CD4-positive, CD25-positive, alpha-beta regulatory T cell (primary cell): ENCODE results near the gene ZNF32. TPM values are rescaled to one million over a fixed set of nuclear protein-coding genes. Genes with fewer than 3 reads are reported as not detected.

Experiments used
- ATAC-seq, 2 donors: fragments of 150-1000 bp; cut with Tn5 transposase; one replicate each; pipeline ENCODE4 v1.10.0; 2021; ENCODE audit warnings: low read depth in 2 of 2, moderate number of reproducible peaks in 2 of 2, moderate library complexity in 1 of 2
- DNase-seq, 3 donors: peaks; one replicate each; pipeline versions ENCODE4 v3.0.0 to v3.0.0-alpha.2; 2012 to 2022; ENCODE audit warnings: mixed read lengths in 1 of 3
- H3K27ac ChIP-seq: one replicate; pipeline ENCODE4 v1.7.0; 2013; ENCODE audit warnings: mild to moderate bottlenecking, low read length; ENCODE audit not compliant: insufficient read depth, poor library complexity, severe bottlenecking
- H3K27me3 ChIP-seq: one replicate; pipeline ENCODE4 v1.7.0; 2013; ENCODE audit warnings: low read length; ENCODE audit not compliant: control insufficient read depth, insufficient read depth
- H3K36me3 ChIP-seq: one replicate; pipeline ENCODE4 v1.7.0; 2013; ENCODE audit warnings: mild to moderate bottlenecking, low read length, moderate library complexity; ENCODE audit not compliant: control insufficient read depth, insufficient read depth
- H3K4me1 ChIP-seq: 2 replicates; pipeline ENCODE4 v1.7.0; 2013; ENCODE audit warnings: mild to moderate bottlenecking, low read length; ENCODE audit not compliant: insufficient read depth, control insufficient read depth, poor library complexity, severe bottlenecking
- H3K4me3 ChIP-seq: one replicate; pipeline ENCODE4 v1.7.0; 2013; ENCODE audit warnings: low read depth, mild to moderate bottlenecking, low read length, moderate library complexity
- H3K9me3 ChIP-seq, 2 experiments: 1 replicate in 1 of 2; 2 replicates in 1 of 2; pipeline ENCODE4 v1.7.0; 2013; ENCODE audit warnings: low read length in 2 of 2, mild to moderate bottlenecking in 1 of 2, moderate library complexity in 1 of 2; ENCODE audit not compliant: control insufficient read depth in 2 of 2
- H3K27ac Mint-ChIP-seq, 3 donors: one replicate each; pipeline ENCODE4 v1.8.0; 2020 to 2022; ENCODE audit warnings: mild to moderate bottlenecking in 3 of 3, mixed read lengths in 3 of 3, moderate library complexity in 2 of 3
- H3K27me3 Mint-ChIP-seq: one replicate; pipeline ENCODE4 v1.8.0; 2022; ENCODE audit warnings: mild to moderate bottlenecking, mixed read lengths
- H3K36me3 Mint-ChIP-seq: one replicate; pipeline ENCODE4 v1.8.0; 2020; ENCODE audit warnings: mixed read lengths
- H3K4me1 Mint-ChIP-seq, 4 donors: one replicate each; pipeline ENCODE4 v1.8.0; 2020 to 2022; ENCODE audit warnings: mixed read lengths in 4 of 4, mild to moderate bottlenecking in 1 of 4
- H3K4me3 Mint-ChIP-seq, 4 donors: one replicate each; pipeline ENCODE4 v1.8.0; 2020 to 2022; ENCODE audit warnings: mild to moderate bottlenecking in 4 of 4, mixed read lengths in 4 of 4, moderate library complexity in 3 of 4
- H3K9me3 Mint-ChIP-seq, 7 donors: one replicate each; pipeline ENCODE4 v1.8.0; 2020 to 2022; ENCODE audit warnings: mixed read lengths in 7 of 7, mild to moderate bottlenecking in 3 of 7, moderate library complexity in 2 of 7
- polyA plus RNA-seq, 4 donors: library from polyadenylated mRNA; unstranded; fragments of 300-500 nt; fragmentation: Illumina TruSeq; gene quantifications; one replicate each; pipeline ENCODE4 v1.2.3, GENCODE V29; 2021
- total RNA-seq: library from RNA; stranded (reverse); gene quantifications from one replicate; pipeline ENCODE4 v1.2.3, GENCODE V29; 2022

ZNF32 gene
- total and polyA plus RNA-seq, 5 donors from 2014 or later: 18.6 to 82.7 (median 71.2) TPM

DNA sequence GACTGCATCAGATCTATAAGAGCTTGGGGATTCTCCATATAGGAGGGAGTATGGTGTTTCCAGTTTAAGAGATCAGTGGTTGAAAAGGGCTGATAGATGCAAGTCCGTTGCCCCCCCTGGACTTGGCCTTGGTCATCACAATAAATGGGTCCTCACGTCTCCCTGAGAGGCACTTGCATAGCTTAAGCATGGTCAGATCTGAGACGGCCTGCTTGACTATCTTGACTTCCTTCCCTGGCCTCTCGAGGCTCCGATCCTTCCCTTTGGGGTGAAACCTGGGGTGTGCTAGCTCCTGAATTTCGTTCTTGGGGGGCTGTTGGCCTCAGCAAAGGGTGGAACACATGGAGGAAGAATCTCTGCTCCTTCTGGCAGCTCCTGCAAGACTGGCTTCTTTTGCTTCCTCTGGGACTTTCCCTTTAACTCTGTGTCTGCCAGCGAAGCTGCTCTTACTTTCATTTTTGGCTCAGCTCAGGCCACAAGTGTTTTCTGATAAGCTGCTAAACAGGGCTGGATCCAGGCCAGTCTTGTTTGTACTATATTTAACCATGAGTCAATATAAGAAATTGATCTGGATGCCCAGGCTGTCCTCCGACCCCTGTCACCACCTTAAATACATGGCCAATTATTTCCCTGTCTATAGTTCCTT, 53.6 kb downstream of the ZNF32 start:
- Histone ChIP-seq H3K9me3 (peaks cover 3 to 16% of the 10 kb centered on the region in 2 experiments), H3K36me3 (no peaks in the 10 kb centered on the region), H3K27ac (no peak overlapping the region), H3K27me3 (no peaks in the 10 kb centered on the region), H3K4me1 (peaks cover 16% of the 10 kb centered on the region), H3K4me3 (peak overlapping the region; percentile 76)
- DNase-seq (peak in 2 of 3 donors; percentile 26 to 74), ATAC-seq (peak; percentile 64 to 67)
- Mint-ChIP-seq H3K36me3 (no peaks in the 10 kb centered on the region), H3K4me1 (peaks cover 10 to 28% (median 14%) of the 10 kb centered on the region in 4 donors), H3K27ac (peak overlapping the region; percentile 91 to 96 (median 93)), H3K9me3 (peaks cover 0 to 8% (median 3%) of the 10 kb centered on the region in 7 donors), H3K4me3 (peak overlapping the region; percentile 65 to 92 (median 84)), H3K27me3 (peaks cover 6% of the 10 kb centered on the region)

Other genes with a start within 250 kb of the ZNF32 start
- 143 TPM for gene HNRNPF, start 239.7 kb downstream of the ZNF32 start, total RNA-seq
- gene HNRNPF, start 239.7 kb downstream of the ZNF32 start, polyA plus RNA-seq: 100 to 1,000 TPM; 293 to 350 (median 323) TPM
- 6.2 TPM for gene ZNF487, start 211.8 kb downstream of the ZNF32 start, total RNA-seq
- gene ZNF487, start 211.8 kb downstream of the ZNF32 start, polyA plus RNA-seq: 1 to 10 TPM; 2.5 to 6.5 (median 4.2) TPM
- gene ZNF239, start 74.3 kb downstream of the ZNF32 start, total RNA-seq: 0.81 TPM
- gene ZNF239, start 74.3 kb downstream of the ZNF32 start, polyA plus RNA-seq: 1 to 10 TPM in 3 of 4 donors, under 1 TPM in 1; 0.75 to 2.6 (median 1.7) TPM
- gene ZNF485, start 42.4 kb downstream of the ZNF32 start, total RNA-seq: 2.0 TPM
- gene ZNF485, start 42.4 kb downstream of the ZNF32 start, polyA plus RNA-seq: 1 to 10 TPM; 1.4 to 6.9 (median 3.8) TPM